ENCODE measurements around the gene HSPB7.
"Not testable (repeated sequence)": the region's sequence is repeated elsewhere in the genome, so short reads cannot be mapped to it uniquely, and the experiment has no call there.

The HSPB7 gene

GRCh38 chr1:16006552-16007485 is 11.0 kb downstream of the HSPB7 start:
- DNase-seq (ENCODE audit: low spot score) = no peak

GRCh38 chr1:16006010-16006409 is 11.8 kb downstream of the HSPB7 start:
- no peak for DNase-seq (ENCODE audit: low spot score)

GRCh38 chr1:16005597-16005996 is 12.2 kb downstream of the HSPB7 start:
- DNase-seq (ENCODE audit: low spot score) = no peak

- not testable (repeated sequence) for DNase-seq (ENCODE audit: low spot score)
Observed at GRCh38 chr1:16001274-16001673, 16.6 kb downstream of the HSPB7 start.

GRCh38 chr1:15998929-15999328 is 18.9 kb downstream of the HSPB7 start:
- DNase-seq (ENCODE audit: low spot score) = no peak

GRCh38 chr1:15997637-15998280 is 20.1 kb downstream of the HSPB7 start:
- DNase-seq (ENCODE audit: low spot score) = no peak

- no peak for DNase-seq (ENCODE audit: low spot score)
Observed at GRCh38 chr1:15997076-15997585, 20.7 kb downstream of the HSPB7 start.

GRCh38 chr1:15994590-15995351 is 23.1 kb downstream of the HSPB7 start:
- DNase-seq (ENCODE audit: low spot score) = no peak

- no peak for DNase-seq (ENCODE audit: low spot score)
Observed at GRCh38 chr1:15994081-15994480, 23.8 kb downstream of the HSPB7 start.

- no peak for DNase-seq (ENCODE audit: low spot score)
Observed at GRCh38 chr1:15993666-15994065, 24.2 kb downstream of the HSPB7 start.

GRCh38 chr1:15992582-15993500 is 25.0 kb downstream of the HSPB7 start:
- no peak for DNase-seq (ENCODE audit: low spot score)

- DNase-seq (ENCODE audit: low spot score) = no peak
Observed at GRCh38 chr1:15992187-15992553, 25.7 kb downstream of the HSPB7 start.

- no peak for DNase-seq (ENCODE audit: low spot score)
Observed at GRCh38 chr1:15991427-15992186, 26.2 kb downstream of the HSPB7 start.

GRCh38 chr1:15989776-15990175 is 28.1 kb downstream of the HSPB7 start:
- DNase-seq (ENCODE audit: low spot score) = no peak

- no peak for DNase-seq (ENCODE audit: low spot score)
Observed at GRCh38 chr1:15988856-15989736, 28.7 kb downstream of the HSPB7 start.

- peak; percentile 83 for DNase-seq (ENCODE audit: low spot score)
Observed at GRCh38 chr1:15985611-15986297, 32.1 kb downstream of the HSPB7 start.

GRCh38 chr1:15983275-15983674 is 34.6 kb downstream of the HSPB7 start:
- no peak for DNase-seq (ENCODE audit: low spot score)

- no peak for DNase-seq (ENCODE audit: low spot score)
Observed at GRCh38 chr1:15981679-15982078, 36.2 kb downstream of the HSPB7 start.

GRCh38 chr1:15977947-15978346 is 39.9 kb downstream of the HSPB7 start:
- DNase-seq (ENCODE audit: low spot score) = not testable (repeated sequence)
